Liver (tissue), 9 donors: ENCODE measurements around the gene CLUH. TPM values are rescaled to one million over a fixed set of nuclear protein-coding genes. Genes with fewer than 3 reads are reported as not detected.

Experiments
- DNase-seq: peaks from one replicate; pipeline ENCODE4 v3.0.0-alpha.2; 2017; ENCODE audit warnings: low spot score
- H3K27ac ChIP-seq, 2 donors: one replicate each; pipeline ENCODE4 v1.7.0; 2013; ENCODE audit warnings: inconsistent platforms in 2 of 2, low read length in 2 of 2, control low read depth in 1 of 2, low read depth in 1 of 2, mild to moderate bottlenecking in 1 of 2
- H3K27me3 ChIP-seq, 4 donors: one replicate each; pipeline versions ENCODE4 v1.6.1 to v1.7.0; 2013; ENCODE audit warnings: low read length in 3 of 4, inconsistent platforms in 1 of 4, mild to moderate bottlenecking in 1 of 4, moderate library complexity in 1 of 4; ENCODE audit not compliant: control insufficient read depth in 4 of 4, insufficient read depth in 4 of 4
- H3K36me3 ChIP-seq, 4 donors: one replicate each; pipeline versions ENCODE4 v1.6.1 to v1.7.0; 2013; ENCODE audit warnings: low read length in 3 of 4, mild to moderate bottlenecking in 3 of 4, low read depth in 1 of 4, moderate library complexity in 1 of 4; ENCODE audit not compliant: control insufficient read depth in 4 of 4, insufficient read depth in 3 of 4
- H3K4me1 ChIP-seq, 4 donors: one replicate each; pipeline versions ENCODE4 v1.6.1 to v1.7.0; 2013; ENCODE audit warnings: low read length in 3 of 4, mild to moderate bottlenecking in 3 of 4, moderate library complexity in 1 of 4; ENCODE audit not compliant: control insufficient read depth in 4 of 4, insufficient read depth in 4 of 4
- H3K4me3 ChIP-seq, 3 donors: one replicate each; pipeline versions ENCODE4 v1.6.1 to v1.7.0; 2013; ENCODE audit warnings: low read length in 3 of 3, control low read depth in 1 of 3, low read depth in 1 of 3, mild to moderate bottlenecking in 1 of 3
- H3K9ac ChIP-seq, 2 donors: one replicate each; pipeline ENCODE4 v1.7.0; 2013; ENCODE audit warnings: low read length in 2 of 2, mild to moderate bottlenecking in 2 of 2, moderate library complexity in 2 of 2, control low read depth in 1 of 2, low read depth in 1 of 2
- H3K9me3 ChIP-seq, 4 donors: one replicate each; pipeline versions ENCODE4 v1.6.1 to v1.7.0; 2013; ENCODE audit warnings: low read length in 3 of 4; ENCODE audit not compliant: control insufficient read depth in 4 of 4
- ATF3 ChIP-seq: IDR thresholded peaks from 2 replicates; pipeline ENCODE4 v1.6.1; 2016; ENCODE audit warnings: antibody characterized with exemption
- CTCF ChIP-seq: fragments of 150-350 bp; IDR thresholded peaks from 2 replicates; pipeline ENCODE4 v1.5.1; 2017; ENCODE audit warnings: improper control_type of control experiment, low read depth, low read length; ENCODE audit not compliant: missing input control
- EGR1 ChIP-seq, 2 donors: IDR thresholded peaks; 2 replicates each; pipeline ENCODE4 v1.6.1; 2016 to 2018; ENCODE audit warnings: antibody characterized with exemption in 2 of 2, low read depth in 2 of 2
- FOXA1 ChIP-seq: IDR thresholded peaks from 2 replicates; pipeline ENCODE4 v1.6.1; 2016; ENCODE audit warnings: antibody characterized with exemption
- FOXA2 ChIP-seq: IDR thresholded peaks from 2 replicates; pipeline ENCODE4 v1.6.1; 2016; ENCODE audit warnings: antibody characterized with exemption
- HNF4A ChIP-seq, 2 donors: conservative IDR thresholded peaks; 2 replicates each; pipeline ENCODE4 v1.6.1; 2016; ENCODE audit warnings: antibody characterized with exemption in 2 of 2, mild to moderate bottlenecking in 2 of 2
- JUND ChIP-seq, 2 donors: IDR thresholded peaks; 2 replicates each; pipeline ENCODE4 v1.6.1; 2016; ENCODE audit warnings: antibody characterized with exemption in 2 of 2
- MAX ChIP-seq: IDR thresholded peaks from 2 replicates; pipeline ENCODE4 v1.6.1; 2016; ENCODE audit warnings: antibody characterized with exemption
- NR2F2 ChIP-seq: IDR thresholded peaks from 2 replicates; pipeline ENCODE4 v1.6.1; 2016; ENCODE audit warnings: antibody characterized with exemption
- RAD21 ChIP-seq, 2 donors: IDR thresholded peaks; 2 replicates each; pipeline ENCODE4 v1.6.1; 2016; ENCODE audit warnings: antibody characterized with exemption in 2 of 2, mild to moderate bottlenecking in 2 of 2
- REST ChIP-seq: IDR thresholded peaks from 2 replicates; pipeline ENCODE4 v1.6.1; 2016; ENCODE audit warnings: antibody characterized with exemption, mild to moderate bottlenecking
- RXRA ChIP-seq, 2 donors: IDR thresholded peaks; 2 replicates each; pipeline ENCODE4 v1.6.1; 2017 to 2018; ENCODE audit warnings: antibody characterized with exemption in 2 of 2, mild to moderate bottlenecking in 1 of 2
- SP1 ChIP-seq: IDR thresholded peaks from 2 replicates; pipeline ENCODE4 v1.6.1; 2018; ENCODE audit warnings: antibody characterized with exemption, mild to moderate bottlenecking
- TAF1 ChIP-seq: conservative IDR thresholded peaks from 2 replicates; pipeline ENCODE4 v1.6.1; 2016; ENCODE audit warnings: antibody characterized with exemption, mild to moderate bottlenecking
- YY1 ChIP-seq: IDR thresholded peaks from 2 replicates; pipeline ENCODE4 v1.6.1; 2016; ENCODE audit warnings: antibody characterized with exemption, mild to moderate bottlenecking
- ZBTB33 ChIP-seq: IDR thresholded peaks from 2 replicates; pipeline ENCODE4 v1.6.1; 2016; ENCODE audit warnings: antibody characterized with exemption
- WGBS: extraction: QIAGEN DNeasy Blood & Tissue Kit; methylation state at CpG from one replicate; pipeline ENCODE4 v1.1.7; 2013; 5-methylcytosine and 5-hydroxymethylcytosine counted together
- polyA plus RNA-seq, 2 donors: library from polyadenylated mRNA; stranded (reverse) in 1 of 2; unstranded in 1 of 2; fragments of 200-250 nt in 1 of 2; fragments of >200 nt in 1 of 2; fragmentation: Nextera tagmentation in 1 of 2; extraction: Ambion mirVana in 1 of 2; gene quantifications; one replicate each; pipeline versions ENCODE4 v1.2.1 to v1.2.3, GENCODE V29; 2013 to 2015
- total RNA-seq, 2 donors: library from RNA; depleted of rRNA; stranded (reverse); fragments of >200 nt; gene quantifications; one replicate each; pipeline ENCODE4 v1.2.3, GENCODE V29; 2014
- donor health status: healthy.
- donor health status: healthy.
- donor health status: healthy.
- donor health status: healthy.
- donor health status: healthy.

The CLUH gene
- total and polyA plus RNA-seq, 4 donors = 40.2 to 224 (median 102) TPM

GRCh38 chr17:2723505-2723996, 12.0 kb upstream of the CLUH start:
- WGBS = 21% methylated on average over 18 of the region's 18 CpGs
- Histone ChIP-seq H3K9me3 (no peaks in the 10 kb centered on the region), H3K4me3 (no peak overlapping the region), H3K27ac (no peak overlapping the region), H3K9ac (no peak overlapping the region), H3K36me3 (no peaks in the 10 kb centered on the region), H3K27me3 (peaks cover 0 to 7% (median under 1%) of the 10 kb centered on the region in 4 donors), H3K4me1 (peaks cover 3 to 10% (median 6%) of the 10 kb centered on the region in 4 donors)
- no peak for DNase-seq
- TF ChIP-seq FOXA1 (no peak), CTCF (no peak), REST (no peak), NR2F2 (no peak), ATF3 (no peak), MAX (no peak), TAF1 (no peak)

- no peak overlapping the region for H3K9ac ChIP-seq
- H3K9me3 ChIP-seq = no peaks in the 10 kb centered on the region
- peaks cover 3 to 10% (median 6%) of the 10 kb centered on the region in 4 donors for H3K4me1 ChIP-seq
- H3K36me3 ChIP-seq = no peaks in the 10 kb centered on the region
- 56% methylated on average over 10 of the region's 10 CpGs for WGBS
- DNase-seq = no peak
- no peak overlapping the region for H3K4me3 ChIP-seq
- peaks cover 0 to 7% (median under 1%) of the 10 kb centered on the region in 4 donors for H3K27me3 ChIP-seq
- TF ChIP-seq CTCF = no peak
- no peak for TF ChIP-seq TAF1
- no peak for TF ChIP-seq JUND (IDR thresholded peaks at IDR 0.05)
- no peak for TF ChIP-seq NR2F2
- TF ChIP-seq HNF4A (conservative IDR thresholded peaks at IDR 0.05) = no peak
- no peak for TF ChIP-seq SP1
- no peak for TF ChIP-seq REST
- no peak for TF ChIP-seq FOXA1
- no peak for TF ChIP-seq RXRA (IDR thresholded peaks at IDR 0.05)
- TF ChIP-seq RAD21 (IDR thresholded peaks at IDR 0.05) = no peak
- no peak for TF ChIP-seq ZBTB33
- no peak for TF ChIP-seq FOXA2
- no peak for TF ChIP-seq EGR1 (IDR thresholded peaks at IDR 0.05; ENCODE audit: low read depth in 2 of 2)
- TF ChIP-seq ATF3 = no peak
- no peak for TF ChIP-seq YY1
- H3K27ac ChIP-seq = no peak overlapping the region
Observed at GRCh38 chr17:2722611-2723010, 11.0 kb upstream of the CLUH start.
